GM12892 (cell line): ENCODE results near the gene VAV2.

Experiments used
- POLR2A ChIP-seq: IDR thresholded peaks from 2 replicates; pipeline ENCODE4 v1.6.1; 2011; ENCODE audit warnings: low read depth, low read length, control low read depth
- POLR2AphosphoS5 ChIP-seq: IDR thresholded peaks from 2 replicates; pipeline ENCODE4 v1.6.1; 2011; ENCODE audit warnings: low read depth, low read length, control low read depth
- TAF1 ChIP-seq: IDR thresholded peaks from 2 replicates; pipeline ENCODE4 v1.6.1; 2011; ENCODE audit warnings: low read depth, mild to moderate bottlenecking, control low read depth, low read length, borderline replicate concordance

DNA sequence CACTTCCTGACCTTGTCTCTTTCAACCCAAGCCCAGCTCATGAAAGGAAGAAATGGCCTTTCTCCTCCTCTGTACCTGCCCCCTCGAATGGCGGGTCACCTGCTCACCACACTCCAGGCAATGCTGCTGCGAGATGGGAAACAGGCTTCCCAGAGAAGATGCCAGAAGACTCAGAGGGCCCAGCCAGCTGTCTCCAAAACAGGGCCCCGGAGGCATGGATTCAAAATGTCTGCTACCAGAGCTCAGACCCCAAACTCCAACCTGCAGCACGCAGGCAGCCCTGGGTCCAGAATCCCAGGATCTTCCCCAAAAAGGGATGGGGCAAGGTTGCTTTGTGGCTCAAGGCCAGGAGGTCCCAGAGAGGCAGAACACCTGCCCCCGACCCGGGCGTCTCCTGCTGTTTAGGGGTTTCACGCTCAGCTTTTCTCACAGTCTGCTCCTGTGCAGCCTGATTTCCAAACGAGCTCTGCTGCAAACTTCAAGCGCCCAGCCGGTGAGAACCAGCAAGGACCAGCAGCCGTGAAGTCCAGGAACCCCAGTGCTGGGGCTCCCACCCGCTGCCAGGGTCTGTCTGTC is 42.5 kb downstream of the VAV2 start:
- no peak for TF ChIP-seq POLR2AphosphoS5
- TF ChIP-seq POLR2A = no peak
- TF ChIP-seq TAF1 = no peak
